Glutamatergic neuron (in vitro differentiated cells): ENCODE data around the gene UTY. TPM values are rescaled to one million over a fixed set of nuclear protein-coding genes. Genes with fewer than 3 reads are reported as not detected.

Experiments
- DNase-seq: peaks from one replicate; pipeline ENCODE4 v3.0.0; 2022
- H3K27ac Mint-ChIP-seq: one replicate; pipeline ENCODE4 v1.8.0; 2020; ENCODE audit warnings: mild to moderate bottlenecking, mixed read lengths, inconsistent platforms; ENCODE audit not compliant: unreplicated experiment
- H3K27me3 Mint-ChIP-seq: one replicate; pipeline ENCODE4 v1.8.0; 2020; ENCODE audit warnings: mild to moderate bottlenecking, moderate library complexity, mixed read lengths, inconsistent platforms; ENCODE audit not compliant: unreplicated experiment
- H3K36me3 Mint-ChIP-seq: one replicate; pipeline ENCODE4 v1.8.0; 2020; ENCODE audit warnings: mild to moderate bottlenecking, mixed read lengths, inconsistent platforms; ENCODE audit not compliant: unreplicated experiment
- H3K4me1 Mint-ChIP-seq: one replicate; pipeline ENCODE4 v1.8.0; 2020; ENCODE audit warnings: mild to moderate bottlenecking, low read depth, mixed read lengths, inconsistent platforms; ENCODE audit not compliant: unreplicated experiment
- H3K4me3 Mint-ChIP-seq: one replicate; pipeline ENCODE4 v1.8.0; 2020; ENCODE audit warnings: mild to moderate bottlenecking, mixed read lengths, inconsistent platforms; ENCODE audit not compliant: unreplicated experiment
- H3K9me3 Mint-ChIP-seq: one replicate; pipeline ENCODE4 v1.8.0; 2020; ENCODE audit warnings: mild to moderate bottlenecking, moderate library complexity, mixed read lengths, inconsistent platforms; ENCODE audit not compliant: unreplicated experiment
- CTCF ChIP-seq: fragments of 200-600 bp; sonication (generic); IDR thresholded peaks from one replicate; pipeline ENCODE4 v1.5.0; 2021; ENCODE audit not compliant: partially characterized antibody, unreplicated experiment
- total RNA-seq: library from RNA; stranded (reverse); fragmentation: NEBNext Ultra II Directional; extraction: Animal tissue kit (Norgen Biotek cat#: 25700); gene quantifications from one replicate; pipeline ENCODE4 v1.2.1, GENCODE V29; 2021; ENCODE audit not compliant: unreplicated experiment

UTY gene
- total RNA-seq, 1 donor from 2014 or later: 28.1 TPM

GRCh38 chrY:13361656-13362636 lies 117.9 kb downstream of the UTY start:
- DNase-seq: no peak
- no peak for TF ChIP-seq CTCF
- Mint-ChIP-seq H3K4me3 (no peak overlapping the region), H3K27me3 (no peaks in the 10 kb centered on the region), H3K9me3 (peaks cover 1% of the 10 kb centered on the region), H3K27ac (no peak overlapping the region), H3K4me1 (no peaks in the 10 kb centered on the region), H3K36me3 (no peaks in the 10 kb centered on the region)

- no peak for DNase-seq
- Mint-ChIP-seq H3K9me3 (no peaks in the 10 kb centered on the region), H3K36me3 (no peaks in the 10 kb centered on the region), H3K4me3 (no peak overlapping the region), H3K4me1 (no peaks in the 10 kb centered on the region), H3K27ac (no peak overlapping the region), H3K27me3 (no peaks in the 10 kb centered on the region)
- no peak for TF ChIP-seq CTCF
Observed at GRCh38 chrY:13351443-13351842, 128.4 kb downstream of the UTY start.

GRCh38 chrY:13347106-13347505 lies 132.7 kb downstream of the UTY start:
- H3K4me1 Mint-ChIP-seq: no peaks in the 10 kb centered on the region
- H3K4me3 Mint-ChIP-seq: no peak overlapping the region
- no peaks in the 10 kb centered on the region for H3K36me3 Mint-ChIP-seq
- no peak overlapping the region for H3K27ac Mint-ChIP-seq
- TF ChIP-seq CTCF: no peak
- no peaks in the 10 kb centered on the region for H3K9me3 Mint-ChIP-seq
- H3K27me3 Mint-ChIP-seq: no peaks in the 10 kb centered on the region
- DNase-seq: no peak

GRCh38 chrY:13345549-13345948 lies 134.3 kb downstream of the UTY start:
- H3K4me1 Mint-ChIP-seq: no peaks in the 10 kb centered on the region
- DNase-seq: no peak
- H3K27ac Mint-ChIP-seq: no peak overlapping the region

More at GRCh38 chrY:13345549-13345948, 134.3 kb downstream of the UTY start:
- H3K27me3 Mint-ChIP-seq: no peaks in the 10 kb centered on the region
- TF ChIP-seq CTCF: no peak
- no peak overlapping the region for H3K4me3 Mint-ChIP-seq
- H3K36me3 Mint-ChIP-seq: no peaks in the 10 kb centered on the region
- H3K9me3 Mint-ChIP-seq: no peaks in the 10 kb centered on the region
